ENCODE results near the gene LINGO3.

The LINGO3 gene

DNA sequence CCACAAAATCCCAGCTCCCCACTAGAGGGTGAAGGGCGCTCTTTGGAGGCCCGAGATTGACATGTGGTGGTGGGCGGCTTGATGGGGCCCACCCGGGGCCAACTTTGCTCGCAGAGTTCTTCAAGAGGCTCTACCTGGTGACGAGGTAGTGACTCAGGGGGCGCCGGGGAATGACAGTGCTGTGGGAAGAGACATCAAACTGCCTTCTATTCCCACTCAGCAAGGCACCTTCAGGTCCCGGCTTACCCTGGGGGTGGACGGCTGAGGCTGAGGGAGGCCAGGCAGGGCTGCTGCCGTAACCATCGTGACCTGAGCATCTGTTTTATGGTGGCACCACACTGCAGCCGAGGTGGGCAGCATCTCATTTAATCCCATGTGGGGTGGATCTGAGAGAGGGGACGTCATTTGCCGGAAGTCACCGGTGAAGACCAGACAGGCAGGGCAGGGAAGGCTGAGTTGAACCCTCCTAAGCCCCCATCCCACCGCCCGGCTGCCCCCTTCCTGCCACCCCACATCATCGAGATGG lies 1.6 kb downstream of the LINGO3 start:
- no peak for DNase-seq (ENCODE audit: low read depth in 2 of 2)

DNA sequence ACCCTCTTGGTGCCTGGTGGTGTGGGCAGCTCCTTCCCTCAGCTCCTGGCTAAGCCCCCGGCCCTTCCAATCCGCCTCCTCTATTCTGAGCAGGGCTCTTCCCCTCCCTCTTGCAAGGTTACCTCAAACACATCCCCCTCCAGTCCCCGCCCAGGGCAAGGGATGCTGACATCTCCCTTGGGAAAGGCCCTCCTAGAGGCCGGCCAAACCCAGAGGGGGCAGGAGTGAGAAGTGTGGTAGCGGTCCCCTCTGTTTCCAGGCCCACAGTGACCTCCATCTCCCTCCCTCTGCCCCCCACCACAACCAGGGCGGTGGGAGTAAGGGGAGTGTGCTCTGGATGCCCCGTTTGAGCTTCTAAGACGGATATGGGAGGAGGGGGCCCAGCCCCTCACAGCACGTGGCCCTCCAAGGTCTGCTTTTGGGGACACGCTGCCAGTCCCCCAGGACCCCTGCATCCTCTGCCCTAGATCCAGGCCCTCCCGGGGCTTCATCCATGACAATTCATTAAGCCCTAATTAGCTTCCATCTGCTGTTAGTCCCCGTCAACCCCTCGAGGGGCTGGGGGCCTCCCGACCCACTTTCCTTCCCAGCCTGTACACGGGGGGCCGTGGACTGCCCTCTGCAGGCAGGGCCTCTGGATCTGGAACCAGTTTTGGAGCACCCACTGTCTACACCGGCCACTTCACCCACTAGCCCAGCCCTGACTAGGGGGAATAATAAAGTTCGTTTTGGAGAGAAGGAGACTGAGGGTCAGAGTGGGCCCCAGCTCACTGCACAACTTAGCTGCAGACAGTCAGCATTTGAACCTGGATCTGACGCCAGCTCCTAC lies 2.3 kb downstream of the LINGO3 start:
- DNase-seq (ENCODE audit: low read depth in 2 of 2) = no peak

DNA sequence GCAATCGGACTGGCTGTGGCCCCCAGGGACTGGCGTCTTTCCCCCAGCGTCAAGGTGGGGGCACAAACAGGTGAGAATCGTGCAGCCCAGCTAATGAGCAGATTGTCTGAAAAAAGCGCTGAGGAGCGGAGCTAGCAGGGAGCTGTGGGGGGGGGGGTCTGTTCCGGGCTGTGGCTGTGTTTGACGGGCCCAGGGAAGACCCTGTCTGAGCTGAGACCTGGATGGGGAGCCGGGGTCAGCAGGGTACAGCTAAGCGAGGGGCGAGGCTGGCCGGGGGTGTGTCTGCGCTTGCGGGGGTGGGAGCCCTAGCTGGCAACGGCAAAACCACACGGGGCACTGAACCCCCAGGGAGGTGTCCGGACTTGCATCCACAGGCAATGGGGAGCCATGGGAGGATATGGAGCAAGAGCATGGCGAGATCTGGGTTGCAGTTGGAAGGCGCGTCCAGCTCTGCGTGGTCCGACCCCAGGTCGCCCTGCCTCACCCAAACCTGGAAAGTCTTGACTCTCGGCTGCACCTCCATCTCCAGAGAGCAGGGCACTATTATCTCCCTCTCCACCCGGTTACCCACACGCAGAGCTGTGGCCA lies 4.6 kb downstream of the LINGO3 start:
- no peak for DNase-seq (ENCODE audit: low read depth in 2 of 2)

DNA sequence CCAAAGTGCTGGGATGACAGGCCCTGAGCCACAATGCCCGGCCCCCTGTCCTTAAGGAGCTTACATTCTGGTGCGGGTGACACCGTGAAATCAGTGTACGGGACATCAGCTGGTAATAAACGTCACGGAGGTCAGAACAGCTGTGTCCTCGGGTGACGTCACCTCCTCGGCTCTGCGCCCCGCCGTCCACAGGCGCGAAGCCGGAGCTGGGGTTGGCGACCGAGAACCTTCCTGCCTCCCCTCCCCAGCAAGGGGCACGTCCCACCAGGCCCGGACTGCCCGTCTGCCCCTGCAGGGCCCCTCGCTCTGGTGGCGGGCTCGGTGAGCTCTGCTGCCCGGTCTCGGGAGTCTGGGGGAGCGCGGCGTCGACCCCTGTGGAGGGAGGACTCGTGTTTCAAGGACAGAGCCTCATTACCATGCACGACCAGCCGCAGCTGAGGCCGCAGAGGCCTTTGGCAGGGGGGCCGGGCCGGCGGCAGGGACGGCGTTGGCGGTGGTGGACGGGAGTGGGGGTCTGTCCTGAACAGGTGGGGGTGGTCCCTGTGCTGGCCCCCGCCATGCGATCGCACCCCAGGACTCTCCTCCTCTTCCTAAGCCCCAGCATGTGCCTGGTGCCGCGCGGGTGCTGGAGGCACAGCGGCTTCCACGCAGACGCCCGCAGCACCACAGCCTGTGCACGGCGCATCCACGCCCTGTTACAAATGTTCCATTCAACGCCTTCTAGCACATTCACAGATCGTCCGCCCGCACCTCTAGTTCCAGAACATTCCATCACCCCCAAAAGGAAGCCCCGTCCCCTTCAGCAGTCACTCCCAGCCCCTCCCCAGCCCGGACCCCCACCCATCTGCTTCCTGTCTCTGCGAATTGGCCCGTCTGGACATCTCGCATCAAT lies 5.4 kb downstream of the LINGO3 start:
- no peak for DNase-seq (ENCODE audit: low read depth in 2 of 2)

DNA sequence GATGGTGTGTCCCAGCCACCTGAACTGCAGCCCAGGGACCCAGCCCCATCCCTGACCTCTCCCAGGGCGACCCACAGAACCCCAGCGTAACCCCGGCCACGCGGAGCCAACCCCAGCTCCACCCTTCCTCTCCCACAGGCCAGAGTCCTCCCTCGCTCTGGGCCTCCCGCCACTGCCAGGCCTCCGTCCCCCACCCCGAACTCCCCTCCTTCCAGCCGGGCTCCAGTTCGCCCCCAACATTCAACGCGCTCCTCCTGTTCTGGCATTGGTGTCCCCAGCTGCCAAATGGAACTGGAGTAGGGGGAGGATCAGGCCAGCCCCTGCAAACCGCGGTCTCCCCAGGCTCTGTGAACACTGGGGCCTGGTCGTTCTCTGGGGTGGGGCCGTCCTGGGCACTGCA lies 7.4 kb downstream of the LINGO3 start:
- no peak for DNase-seq (ENCODE audit: low read depth in 2 of 2)

DNA sequence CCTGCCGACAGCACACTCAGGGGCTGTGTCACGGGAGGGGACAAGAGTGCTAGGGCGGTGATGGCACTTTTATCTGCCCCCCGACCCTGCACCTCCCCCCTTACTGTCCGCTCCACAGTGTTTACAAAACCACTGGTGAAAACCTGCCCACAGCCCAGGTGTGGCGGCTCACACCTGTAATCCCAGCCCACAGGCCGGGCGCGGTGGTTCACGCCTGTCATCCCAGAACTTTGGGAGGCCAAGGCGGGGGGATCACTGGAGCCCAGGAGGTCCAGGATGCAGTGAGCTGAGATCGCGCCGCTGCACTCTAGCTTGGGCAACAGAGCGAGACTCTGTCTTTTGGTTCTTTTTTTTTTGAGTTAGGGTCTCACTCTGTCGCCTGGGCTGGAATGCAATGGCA lies 11.8 kb downstream of the LINGO3 start:
- no peak for DNase-seq (ENCODE audit: low read depth in 2 of 2)

DNA sequence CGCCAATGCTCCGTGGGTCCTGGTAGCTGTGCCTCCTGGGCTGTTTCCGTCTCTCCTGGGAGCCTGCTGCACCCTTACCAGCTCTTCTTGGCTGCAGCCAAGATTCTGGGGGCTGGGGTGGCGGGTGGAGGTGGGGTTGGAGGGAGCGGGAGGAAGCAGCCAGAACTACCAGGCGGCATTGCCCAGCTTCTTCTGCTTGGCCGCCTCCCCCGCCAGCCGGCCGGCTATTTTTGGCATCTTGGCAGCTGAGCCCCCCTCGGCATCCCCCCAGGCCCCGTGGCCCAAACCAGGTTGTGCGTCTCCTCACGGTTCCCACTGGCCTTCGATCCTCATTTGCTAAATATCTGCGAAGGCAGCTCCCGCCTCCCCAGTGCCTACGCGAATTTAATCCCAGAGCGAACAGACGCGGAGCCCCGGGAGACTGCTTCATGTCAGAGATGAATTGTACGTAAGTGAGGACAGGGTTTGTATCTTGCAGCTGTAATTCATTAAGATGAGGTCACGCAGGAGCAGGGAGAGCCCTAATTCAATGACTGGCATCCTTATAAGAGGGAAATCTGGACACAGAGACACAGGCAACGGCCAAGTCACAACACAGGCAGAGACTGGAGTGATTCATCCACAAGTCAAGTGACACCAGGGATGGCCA lies 13.1 kb downstream of the LINGO3 start:
- DNase-seq (ENCODE audit: low read depth in 2 of 2) = no peak

DNA sequence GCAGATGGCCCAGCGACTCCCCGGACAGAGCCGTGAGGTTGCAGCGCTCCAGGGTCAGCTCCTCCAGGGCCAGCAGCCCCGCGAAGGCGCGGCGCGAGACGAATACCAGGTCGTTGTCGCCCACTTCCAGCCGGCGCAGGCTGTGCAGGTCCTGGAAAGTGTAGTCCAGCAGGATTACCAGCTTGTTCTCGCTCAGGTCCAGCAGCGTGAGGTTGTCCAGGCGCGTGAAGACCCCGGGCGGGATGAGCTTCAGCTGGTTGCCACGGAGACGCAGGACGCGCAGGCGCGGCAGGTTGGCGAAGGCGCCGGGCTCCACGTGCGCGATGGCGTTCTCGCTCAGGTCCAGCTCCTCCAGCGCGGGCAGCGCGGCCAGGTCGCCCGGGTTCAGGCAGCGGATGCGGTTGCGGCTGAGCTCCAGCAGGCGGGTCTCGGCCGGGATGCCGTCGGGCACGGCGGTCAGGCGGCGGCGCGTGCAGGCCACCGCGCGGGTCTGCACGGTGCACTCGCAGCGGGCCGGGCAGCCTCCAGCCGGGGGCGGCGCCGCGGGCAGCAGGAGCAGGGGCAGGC lies 16.7 kb downstream of the LINGO3 start:
- DNase-seq (ENCODE audit: low read depth in 2 of 2) = no peak

DNA sequence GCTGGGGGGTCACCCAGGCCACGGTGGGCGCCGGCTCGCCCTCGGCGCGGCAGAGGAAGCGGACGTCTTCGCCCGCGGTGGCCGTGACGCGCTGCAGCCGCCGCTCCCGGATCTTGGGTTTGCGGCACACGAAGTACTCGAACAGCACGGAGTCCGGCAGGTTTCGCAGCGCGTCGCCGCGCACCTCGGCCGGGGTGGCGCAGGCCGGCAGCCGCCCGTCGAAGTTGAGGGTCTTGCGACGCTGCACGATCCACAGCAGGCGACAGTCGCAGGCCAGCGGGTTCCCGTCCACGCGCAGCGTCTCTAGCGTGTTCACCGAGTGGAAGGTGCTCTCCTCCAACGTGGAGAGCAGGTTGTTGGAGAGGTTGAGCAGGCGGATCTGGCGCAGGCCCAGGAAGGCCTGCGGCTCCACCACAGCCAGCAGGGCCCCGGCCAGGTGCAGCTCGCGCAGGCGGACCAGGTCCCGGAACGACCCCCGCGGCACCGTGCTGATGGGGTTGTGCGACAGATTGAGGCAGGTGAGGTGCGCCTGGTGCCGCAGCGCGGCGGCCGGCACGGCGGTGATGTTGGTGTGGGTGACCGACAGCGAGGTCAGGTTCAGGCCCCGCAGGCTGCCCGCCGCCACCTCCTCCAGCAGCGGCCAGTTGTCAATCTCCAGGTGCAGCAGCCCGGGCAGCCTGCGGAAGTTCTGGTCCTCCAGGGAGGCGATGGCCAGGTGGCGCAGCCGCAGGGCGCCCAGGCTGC lies 17.3 kb downstream of the LINGO3 start:
- no peak for DNase-seq (ENCODE audit: low read depth in 2 of 2)

DNA sequence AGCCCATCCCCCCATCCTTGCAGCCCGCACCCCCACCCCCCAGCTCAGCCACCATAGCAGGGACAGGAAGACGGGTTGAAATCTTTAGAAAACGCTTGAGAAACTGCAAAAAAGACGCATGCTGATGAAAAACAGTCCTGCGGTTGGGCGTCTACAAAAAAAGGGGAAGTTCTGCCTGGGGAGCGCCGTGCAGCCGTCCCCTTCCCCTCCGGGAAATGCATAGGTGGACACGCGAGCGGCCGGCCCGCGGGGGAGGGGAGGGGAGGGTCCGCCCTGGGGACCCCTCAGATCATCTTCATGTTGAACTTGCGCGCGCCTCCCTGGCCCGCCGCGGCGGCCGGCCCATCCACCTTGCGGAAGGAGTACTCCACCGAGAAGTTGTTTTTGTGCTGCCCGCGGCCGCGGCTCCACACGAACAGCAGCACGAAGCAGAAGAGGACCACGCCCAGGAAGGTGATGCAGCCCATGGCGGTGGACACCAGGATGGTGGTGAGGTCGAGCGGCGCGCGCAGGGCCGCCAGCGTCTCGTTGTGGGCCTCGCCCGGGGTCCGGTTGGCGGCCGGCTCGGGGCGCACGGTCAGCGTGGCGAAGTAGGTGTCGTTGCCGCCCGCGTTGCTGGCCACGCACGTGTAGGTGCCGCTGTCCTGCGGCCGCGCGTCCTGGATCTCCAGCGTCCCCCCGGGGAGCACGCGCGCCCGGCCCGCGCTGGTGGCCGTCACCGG lies 18.1 kb downstream of the LINGO3 start:
- DNase-seq (ENCODE audit: low read depth in 2 of 2) = no peak

DNA sequence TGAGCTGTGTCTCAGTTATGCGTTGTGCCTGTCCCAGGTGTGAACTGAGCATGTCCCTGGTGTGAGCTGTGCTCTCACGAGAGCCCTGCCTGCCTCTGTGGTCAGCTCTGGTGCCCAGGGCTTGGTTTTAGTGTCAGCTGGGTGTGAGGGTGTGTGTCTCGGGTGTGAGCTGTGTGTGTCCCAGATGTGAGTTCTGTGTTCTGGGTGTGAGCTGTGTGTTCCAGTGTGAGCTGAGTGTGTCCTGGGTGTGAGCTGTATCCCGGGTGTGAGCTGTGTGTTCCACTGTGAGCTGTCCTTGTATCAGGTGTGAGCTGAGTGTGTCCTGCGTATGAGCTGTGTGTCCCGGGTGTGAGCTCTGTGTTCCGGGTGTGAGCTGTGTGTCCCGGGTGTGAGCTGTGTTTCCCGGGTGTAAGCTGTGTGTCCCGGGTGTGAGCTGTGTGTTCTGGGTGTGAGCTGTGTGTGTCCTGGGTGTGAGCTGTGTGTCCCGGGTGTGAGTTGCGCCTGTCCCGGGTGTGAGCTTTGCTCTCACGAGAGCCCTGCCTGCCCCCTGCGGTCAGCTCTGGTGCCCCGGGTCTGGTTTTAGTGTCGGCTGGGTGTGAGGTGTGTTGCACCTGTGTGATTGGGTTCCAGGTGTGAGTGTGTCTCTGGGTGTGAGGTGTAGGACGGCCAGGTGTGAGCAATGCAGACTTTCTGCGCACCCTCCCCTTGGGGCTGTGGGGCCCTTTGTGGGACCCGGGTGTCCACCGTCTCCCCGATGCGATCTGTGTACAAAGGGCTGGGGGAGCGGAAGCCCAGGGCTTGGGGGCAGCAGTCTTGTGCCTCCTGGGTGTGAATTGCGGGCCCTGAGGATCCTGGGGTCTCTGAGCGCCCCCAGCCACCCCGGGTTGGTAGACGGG lies 18.9 kb downstream of the LINGO3 start:
- no peak for DNase-seq (ENCODE audit: low read depth in 2 of 2)

DNA sequence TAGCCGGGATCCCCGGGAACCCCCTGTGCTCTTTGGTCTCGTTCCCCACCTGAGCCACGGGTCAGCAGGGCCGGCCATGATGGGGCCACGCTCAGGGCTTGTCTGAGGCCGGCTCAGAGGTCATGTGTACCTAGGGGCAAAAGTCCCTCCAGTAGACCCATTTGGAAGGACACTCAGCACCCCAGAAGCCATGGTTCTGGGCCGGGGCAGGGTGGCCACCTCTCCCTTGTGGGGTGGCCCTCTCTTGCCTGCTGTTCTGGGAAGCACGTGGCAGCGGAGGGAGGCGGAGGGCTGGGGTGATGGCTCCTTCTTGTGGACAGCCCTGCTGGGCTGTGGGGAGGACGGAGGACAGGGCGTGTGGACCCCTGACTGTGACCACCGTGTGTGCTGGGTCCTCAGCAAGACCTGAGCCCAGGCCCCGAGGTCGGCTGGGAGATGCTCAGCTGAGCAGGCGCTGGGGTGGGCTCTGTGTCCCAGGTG lies 19.6 kb downstream of the LINGO3 start:
- DNase-seq (ENCODE audit: low read depth in 2 of 2) = no peak

DNA sequence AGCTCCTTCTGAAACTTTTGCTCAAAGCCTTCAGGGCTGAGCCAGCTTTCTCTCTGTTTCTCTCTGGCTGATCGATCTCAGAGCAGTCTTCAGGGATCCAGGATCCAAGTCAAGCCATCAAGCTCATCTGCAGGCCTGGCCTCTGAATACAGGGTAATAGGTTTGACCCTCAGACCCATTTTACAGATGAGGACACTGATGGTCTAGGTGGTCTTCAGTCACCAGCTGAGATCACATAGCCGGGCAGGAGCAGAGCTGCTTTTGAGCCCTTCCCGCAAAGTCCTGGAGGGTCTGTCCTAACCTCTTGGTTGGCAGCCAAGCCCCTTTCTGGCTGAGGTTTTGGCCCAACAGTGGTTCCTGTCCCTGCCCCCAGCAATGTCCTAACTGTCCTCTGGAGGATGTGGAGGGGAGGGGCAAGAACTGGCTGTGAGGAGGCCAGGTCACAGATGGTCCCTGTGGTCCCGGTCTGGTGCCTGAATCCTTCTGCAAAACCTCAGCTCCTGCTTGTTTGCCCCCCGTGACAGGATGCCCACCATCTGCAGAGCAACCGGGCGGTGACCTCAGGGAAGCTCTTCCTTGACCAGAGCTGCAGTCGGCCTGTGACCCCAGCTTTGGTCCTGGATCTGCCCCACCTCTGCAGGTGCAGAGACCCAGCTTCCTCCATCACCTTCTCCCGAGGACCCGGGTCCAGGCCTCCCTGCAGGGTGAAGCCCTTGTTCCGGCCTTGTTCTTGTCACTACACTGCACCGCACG lies 20.2 kb downstream of the LINGO3 start:
- DNase-seq (ENCODE audit: low read depth in 2 of 2) = no peak

DNA sequence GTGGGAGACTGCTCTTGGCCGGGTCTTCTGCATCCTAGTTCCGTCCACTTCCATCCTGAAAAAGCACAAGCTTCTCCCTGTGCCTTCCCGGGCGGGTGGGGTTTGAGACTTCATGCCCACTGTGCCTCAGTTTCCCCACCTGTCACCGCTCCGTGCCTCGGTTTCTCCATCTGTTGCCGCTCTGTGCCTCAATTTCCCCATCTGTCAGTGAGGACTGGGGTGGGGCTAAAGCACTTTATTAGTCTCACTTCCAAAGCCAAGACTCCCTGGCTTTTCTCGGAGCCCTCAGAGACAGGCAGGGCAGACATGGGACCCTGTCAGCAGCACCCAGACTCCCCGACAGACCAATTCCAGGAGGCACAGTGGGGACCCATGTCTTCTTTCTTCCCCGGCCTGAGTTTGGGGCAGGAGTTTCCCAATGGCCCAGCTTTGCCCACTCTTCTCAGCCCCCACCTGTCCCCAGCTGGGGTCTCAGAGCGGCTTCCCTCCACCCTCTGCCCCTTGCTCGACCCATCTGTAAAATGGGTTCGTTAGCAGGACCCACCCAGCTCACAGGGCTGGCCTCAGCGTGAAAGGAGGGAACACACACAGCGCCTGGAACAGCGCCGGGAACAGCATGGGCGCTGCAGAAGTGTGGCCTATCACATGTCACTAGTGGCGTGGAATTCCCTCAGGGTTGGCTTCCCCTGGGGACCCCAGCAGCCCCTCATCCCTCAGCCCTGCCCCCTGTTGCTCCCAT lies 21.4 kb downstream of the LINGO3 start:
- no peak for DNase-seq (ENCODE audit: low read depth in 2 of 2)

DNA sequence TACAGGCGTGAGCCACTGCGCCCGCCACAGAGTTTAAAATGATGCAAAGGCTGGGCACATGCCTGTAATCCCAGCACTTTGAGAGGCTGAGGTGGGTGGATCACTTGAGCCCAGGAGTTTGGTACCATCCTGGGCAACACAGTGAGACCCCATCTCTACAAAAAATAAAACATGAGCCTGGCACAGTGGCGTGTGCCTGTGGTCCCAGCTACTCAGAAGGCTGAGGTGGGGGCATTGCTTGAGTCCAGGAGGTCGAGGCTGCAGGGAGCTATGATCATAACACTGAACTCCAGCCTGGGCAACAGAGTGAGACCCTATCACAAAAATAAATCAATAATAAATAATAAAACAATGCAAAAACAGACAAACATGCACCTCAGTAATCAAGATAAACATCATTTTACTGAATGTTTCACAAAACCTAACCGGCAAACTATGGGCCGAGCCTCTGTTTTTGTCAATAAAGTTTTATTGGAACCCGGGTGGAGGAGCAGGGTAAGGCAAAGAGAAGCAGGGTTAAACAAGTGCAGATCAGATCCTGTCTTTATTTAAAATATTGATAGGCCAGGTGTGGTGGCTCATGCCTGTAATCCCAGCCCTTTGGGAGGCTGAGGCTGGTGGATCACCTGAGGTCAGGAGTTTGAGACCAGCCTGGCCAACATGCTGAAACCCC lies 24.0 kb downstream of the LINGO3 start:
- DNase-seq (ENCODE audit: low read depth in 2 of 2) = no peak

DNA sequence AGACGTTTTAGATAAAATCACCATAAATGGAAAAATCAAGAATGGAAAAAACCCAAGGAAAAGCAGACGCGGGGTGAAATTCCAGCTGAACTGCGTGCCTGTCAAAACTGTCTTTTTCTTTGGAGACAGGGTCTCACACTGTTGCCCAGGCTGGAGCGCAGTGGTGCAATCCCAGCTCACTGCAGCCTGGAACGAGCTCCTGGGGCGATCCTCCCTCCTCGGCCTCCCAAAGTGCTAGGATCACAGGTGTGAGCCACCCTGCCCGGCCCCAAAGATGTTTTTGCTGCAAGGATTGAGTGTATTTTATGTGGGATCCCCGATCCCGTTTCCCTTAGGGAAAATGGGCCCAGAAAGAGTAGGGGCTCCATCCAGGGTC lies 25.1 kb downstream of the LINGO3 start:
- DNase-seq (ENCODE audit: low read depth in 2 of 2) = no peak

All from stimulated activated CD8-positive, alpha-beta memory T cell treated with anti-CD3 and anti-CD28 coated beads, Interleukin-15, amount 100 ng/mL, for 4 hours (primary cell).